ENCODE results near the gene C19orf67. TPM values are rescaled to one million over a fixed set of nuclear protein-coding genes. Genes with fewer than 3 reads are reported as not detected.

Gene C19orf67
- total RNA-seq, 1 experiment from 2014 or later: not detected

DNA sequence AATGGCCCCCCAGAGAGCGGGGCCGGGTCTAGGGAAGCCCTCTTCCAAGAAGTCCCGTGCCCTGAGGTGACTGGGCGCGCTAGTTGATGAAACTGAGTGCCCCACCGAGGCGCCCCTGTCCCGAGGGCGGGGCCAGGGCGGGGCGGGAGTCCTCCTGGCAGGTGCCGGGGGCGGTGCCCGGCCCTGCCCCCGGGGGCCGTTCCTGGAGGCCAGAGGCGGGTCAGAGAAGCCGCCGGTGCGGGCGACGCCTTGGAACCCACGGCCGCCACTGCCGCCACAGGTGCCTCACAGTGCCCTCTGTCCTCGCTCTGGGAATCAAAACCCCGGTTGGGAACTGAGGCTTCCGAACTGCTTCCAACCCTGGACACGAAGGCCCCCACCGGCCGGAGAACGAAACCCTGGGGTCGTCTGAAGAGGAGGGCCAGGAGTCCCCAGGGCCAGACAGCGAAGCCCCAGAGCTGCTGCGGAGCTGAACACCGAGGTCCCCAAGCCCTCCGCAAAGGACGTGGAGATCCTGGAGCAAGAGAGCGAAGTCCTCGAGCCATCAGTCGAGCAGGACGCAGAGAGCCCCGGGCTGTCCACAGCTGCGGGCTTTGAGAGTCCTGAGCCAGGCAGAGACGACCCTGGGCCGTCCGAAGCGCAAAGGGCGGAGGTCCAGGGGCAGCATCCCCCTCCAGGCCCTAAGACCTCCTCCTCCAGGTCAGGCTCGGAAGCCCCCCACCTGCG, 12.9 kb downstream of the C19orf67 start, which contains the start of gene MISP3:
Gene MISP3 (plus strand): TSS at position 252 of the 726 bp plus-strand sequence. CDS start 524 bp downstream, outside the sequence.
- intact Hi-C loops (cut with micrococcal nuclease): loop anchor here (1.0 to 10.0 kb wide), 4 partner anchors 40 to 288 kb away; partner anchors contain the start of genes BRME1 and CC2D1A
- Histone ChIP-seq H3K9me2 (ENCODE audit: insufficient read depth) (no peaks in the 10 kb centered on the region), H3K4me1 (ENCODE audit: control insufficient read depth in 1 of 2, insufficient read depth in 2 of 2, low read length in 2 of 2) (peaks cover 17 to 41% of the 10 kb centered on the region in 2 experiments), H3K27me3 (ENCODE audit: insufficient read depth, low read length) (no peaks in the 10 kb centered on the region), H3K4me2 (ENCODE audit: low read length) (peak within 1 kb of the TSS; percentile 99), H3K4me3 (replicated peaks in 1 of 2; ENCODE audit: low read depth in 1 of 2, low read length in 2 of 2) (peak within 1 kb of the TSS; percentile 66 to 72), H4K20me1 (ENCODE audit: insufficient read depth) (no peaks in the 10 kb centered on the region), H3K9me3 (ENCODE audit: control insufficient read depth in 1 of 2, insufficient read depth in 1 of 2, low read depth in 1 of 2, low read length in 2 of 2) (no peaks in the 10 kb centered on the region; a peak in 1 of 4 replicates), H3K9ac (ENCODE audit: low read length) (peak within 1 kb of the TSS; percentile 63), H2AFZ (ENCODE audit: low read depth, low read length, poor library complexity, severe bottlenecking) (peak within 1 kb of the TSS; percentile 97), H3K27ac (ENCODE audit: low read depth, low read length) (peak within 1 kb of the TSS; percentile 80), H3K79me2 (ENCODE audit: insufficient read depth, low read length) (no peaks in the 10 kb centered on the region), H3K36me3 (ENCODE audit: control insufficient read depth in 1 of 2, insufficient read depth in 2 of 2, low read length in 2 of 2) (no peaks in the 10 kb centered on the region)
- TF ChIP-seq EZH2 (IDR thresholded peaks at IDR 0.05): no peak
- TF ChIP-seq, protein P1, sequence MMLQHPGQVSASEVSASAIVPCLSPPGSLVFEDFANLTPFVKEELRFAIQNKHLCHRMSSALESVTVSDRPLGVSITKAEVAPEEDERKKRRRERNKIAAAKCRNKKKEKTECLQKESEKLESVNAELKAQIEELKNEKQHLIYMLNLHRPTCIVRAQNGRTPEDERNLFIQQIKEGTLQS (IDR thresholded peaks at IDR 0.05): no peak
- TF ChIP-seq CBX3 (IDR thresholded peaks at IDR 0.05; ENCODE audit: low read depth): no peak
- TF ChIP-seq POLR2AphosphoS5 (IDR thresholded peaks at IDR 0.05; ENCODE audit: low read depth, low read length): peak; percentile 14; the same call in 1 of the 2 replicates
- no peak for TF ChIP-seq RAD21 (IDR thresholded peaks at IDR 0.05; ENCODE audit: low read depth)
- TF ChIP-seq, protein P2, sequence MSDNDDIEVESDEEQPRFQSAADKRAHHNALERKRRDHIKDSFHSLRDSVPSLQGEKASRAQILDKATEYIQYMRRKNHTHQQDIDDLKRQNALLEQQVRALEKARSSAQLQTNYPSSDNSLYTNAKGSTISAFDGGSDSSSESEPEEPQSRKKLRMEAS (IDR thresholded peaks at IDR 0.05): 0 out of 2 replicates have a peak, but pooled peaks have one; percentile 1
- TF ChIP-seq, protein P3, sequence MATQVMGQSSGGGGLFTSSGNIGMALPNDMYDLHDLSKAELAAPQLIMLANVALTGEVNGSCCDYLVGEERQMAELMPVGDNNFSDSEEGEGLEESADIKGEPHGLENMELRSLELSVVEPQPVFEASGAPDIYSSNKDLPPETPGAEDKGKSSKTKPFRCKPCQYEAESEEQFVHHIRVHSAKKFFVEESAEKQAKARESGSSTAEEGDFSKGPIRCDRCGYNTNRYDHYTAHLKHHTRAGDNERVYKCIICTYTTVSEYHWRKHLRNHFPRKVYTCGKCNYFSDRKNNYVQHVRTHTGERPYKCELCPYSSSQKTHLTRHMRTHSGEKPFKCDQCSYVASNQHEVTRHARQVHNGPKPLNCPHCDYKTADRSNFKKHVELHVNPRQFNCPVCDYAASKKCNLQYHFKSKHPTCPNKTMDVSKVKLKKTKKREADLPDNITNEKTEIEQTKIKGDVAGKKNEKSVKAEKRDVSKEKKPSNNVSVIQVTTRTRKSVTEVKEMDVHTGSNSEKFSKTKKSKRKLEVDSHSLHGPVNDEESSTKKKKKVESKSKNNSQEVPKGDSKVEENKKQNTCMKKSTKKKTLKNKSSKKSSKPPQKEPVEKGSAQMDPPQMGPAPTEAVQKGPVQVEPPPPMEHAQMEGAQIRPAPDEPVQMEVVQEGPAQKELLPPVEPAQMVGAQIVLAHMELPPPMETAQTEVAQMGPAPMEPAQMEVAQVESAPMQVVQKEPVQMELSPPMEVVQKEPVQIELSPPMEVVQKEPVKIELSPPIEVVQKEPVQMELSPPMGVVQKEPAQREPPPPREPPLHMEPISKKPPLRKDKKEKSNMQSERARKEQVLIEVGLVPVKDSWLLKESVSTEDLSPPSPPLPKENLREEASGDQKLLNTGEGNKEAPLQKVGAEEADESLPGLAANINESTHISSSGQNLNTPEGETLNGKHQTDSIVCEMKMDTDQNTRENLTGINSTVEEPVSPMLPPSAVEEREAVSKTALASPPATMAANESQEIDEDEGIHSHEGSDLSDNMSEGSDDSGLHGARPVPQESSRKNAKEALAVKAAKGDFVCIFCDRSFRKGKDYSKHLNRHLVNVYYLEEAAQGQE (IDR thresholded peaks at IDR 0.05; ENCODE audit: low read depth): no peak
- CTCF ChIA-PET: interaction anchor here (0.6 to 6.6 kb wide), 15 partner anchors 13 to 200 kb away, joined by 3 to 83 read pairs (median 5); partner anchors contain the start of genes ASF1B, IL27RA and PALM3
- RAD21 ChIA-PET (ENCODE audit: low non-redundant PET in 1 of 2, low total read pairs in 2 of 2, uncharacterized antibody in 2 of 2, unreplicated experiment in 2 of 2): interaction anchor here in 1 of 2 experiments (0.6 kb wide), 1 partner anchor 300 kb away, joined by 3 read pairs; no protein-coding TSS in a partner anchor
- ATAC-seq: peak; percentile 55
- POLR2A ChIA-PET: interaction anchor here (0.7 kb wide), 1 partner anchor 66 kb away, joined by 3 read pairs; the partner anchor contains the start of gene RFX1
- BruUV-seq (replicated peaks): no TSS peak
- no peak for DNase-seq (ENCODE audit: low read depth, low spot score)
